Measurements from ENCODE around the gene SEC22A. TPM values are rescaled to one million over a fixed set of nuclear protein-coding genes. Genes with fewer than 3 reads are reported as not detected.

SEC22A gene
- total and polyA plus RNA-seq, 2 experiments from 2014 or later: 8.8 to 12.3 TPM

GRCh38 chr3:123322866-123323265 is 121.1 kb downstream of the SEC22A start:
- no peak for DNase-seq (ENCODE audit: low read depth in 1 of 2, low spot score in 1 of 2)
- no peak for TF ChIP-seq CTCF (IDR thresholded peaks at IDR 0.05; ENCODE audit: low read depth, low read length)
- H3K4me3 ChIP-seq: no peak overlapping the region
- H3K9me3 ChIP-seq (ENCODE audit: low read depth): no peaks in the 10 kb centered on the region
- H3K27me3 ChIP-seq: peaks cover 6% of the 10 kb centered on the region
- H3K27ac ChIP-seq: no peak overlapping the region
- H3K36me3 ChIP-seq: peaks cover 20% of the 10 kb centered on the region
- H3K4me1 ChIP-seq (ENCODE audit: low read depth): peaks cover 13% of the 10 kb centered on the region

Other genes with a start within 250 kb of the SEC22A start
- gene SEMA5B, start 174.2 kb upstream of the SEC22A start, total RNA-seq: 2.3 and 3.5 TPM in 2 replicates
- 3.0 and 4.4 TPM in 2 replicates for gene SEMA5B, start 174.2 kb upstream of the SEC22A start, polyA plus RNA-seq
- 11.7 and 14.5 TPM in 2 replicates for gene PDIA5, start 134.9 kb upstream of the SEC22A start, total RNA-seq
- 19.5 and 19.9 TPM in 2 replicates for gene PDIA5, start 134.9 kb upstream of the SEC22A start, polyA plus RNA-seq
- 47.7 and 93.7 TPM in 2 replicates for gene ADCY5, start 247.1 kb downstream of the SEC22A start, total RNA-seq
- 38.4 and 74.0 TPM in 2 replicates for gene ADCY5, start 247.1 kb downstream of the SEC22A start, polyA plus RNA-seq

All from cardiac muscle cell (in vitro differentiated cells and primary cell).